Neuronal stem cell (in vitro differentiated cells): ENCODE results near the gene LILRB3.

Experiments used
- DNase-seq: peaks from one replicate; pipeline ENCODE4 v3.0.0-alpha.2; 2013; ENCODE audit warnings: low spot score
- H2AFZ ChIP-seq: one replicate; pipeline ENCODE4 v1.6.1; 2013; ENCODE audit warnings: mild to moderate bottlenecking, low read length, inconsistent platforms
- H2AK5ac ChIP-seq: 2 replicates; pipeline ENCODE4 v1.6.1; 2013; ENCODE audit warnings: low read depth, mild to moderate bottlenecking, inconsistent platforms, low read length, moderate library complexity, mixed read lengths
- H2BK120ac ChIP-seq: 2 replicates; pipeline ENCODE4 v1.6.1; 2013; ENCODE audit warnings: low read depth, mild to moderate bottlenecking, inconsistent platforms, low read length, moderate library complexity, mixed read lengths
- H2BK12ac ChIP-seq: one replicate; pipeline ENCODE4 v1.6.1; 2013; ENCODE audit warnings: low read length, inconsistent platforms
- H2BK15ac ChIP-seq: 2 replicates; pipeline ENCODE4 v1.6.1; 2013; ENCODE audit warnings: mild to moderate bottlenecking, low read length, inconsistent platforms, mixed read lengths
- H2BK5ac ChIP-seq: one replicate; pipeline ENCODE4 v1.6.1; 2013; ENCODE audit warnings: inconsistent platforms, mild to moderate bottlenecking, low read length, moderate library complexity
- H3K14ac ChIP-seq: one replicate; pipeline ENCODE4 v1.6.1; 2013; ENCODE audit warnings: low read length, inconsistent platforms
- H3K18ac ChIP-seq: 2 replicates; pipeline ENCODE4 v1.6.1; 2013; ENCODE audit warnings: low read length, inconsistent platforms
- H3K23ac ChIP-seq: 2 replicates; pipeline ENCODE4 v1.6.1; 2013; ENCODE audit warnings: low read depth, mild to moderate bottlenecking, mixed read lengths, low read length, inconsistent platforms; ENCODE audit not compliant: poor library complexity
- H3K27ac ChIP-seq: replicated peaks from 3 replicates; pipeline ENCODE4 v1.5.1; 2013; ENCODE audit warnings: low read length, inconsistent platforms
- H3K27me3 ChIP-seq, 3 experiments: 2 replicates each; pipeline ENCODE4 v1.6.1; 2013; ENCODE audit warnings: low read length in 3 of 3, mild to moderate bottlenecking in 2 of 3, inconsistent platforms in 1 of 3, low read depth in 1 of 3, mixed read lengths in 1 of 3, moderate library complexity in 1 of 3; ENCODE audit not compliant: control insufficient read depth in 3 of 3, insufficient read depth in 3 of 3
- H3K36me3 ChIP-seq, 2 donors: replicated peaks in 1 of 2; 2 replicates each; pipeline ENCODE4 v1.6.1; 2013; ENCODE audit warnings: low read length in 2 of 2; ENCODE audit not compliant: control insufficient read depth in 2 of 2, insufficient read depth in 2 of 2
- H3K4ac ChIP-seq: 2 replicates; pipeline ENCODE4 v1.6.1; 2013; ENCODE audit warnings: inconsistent platforms, mild to moderate bottlenecking, low read length, moderate library complexity
- H3K4me1 ChIP-seq, 2 donors: 1 replicate in 1 of 2; 2 replicates in 1 of 2; pipeline ENCODE4 v1.6.1; 2013; ENCODE audit warnings: low read length in 2 of 2, low read depth in 1 of 2; ENCODE audit not compliant: control insufficient read depth in 2 of 2, insufficient read depth in 1 of 2
- H3K4me2 ChIP-seq: one replicate; pipeline ENCODE4 v1.6.1; 2013; ENCODE audit warnings: mild to moderate bottlenecking, low read length, inconsistent platforms; ENCODE audit not compliant: insufficient read depth, poor library complexity, severe bottlenecking
- H3K4me3 ChIP-seq, 2 donors: 2 replicates each; pipeline ENCODE4 v1.5.1; 2013; ENCODE audit warnings: low read length in 2 of 2, mild to moderate bottlenecking in 2 of 2, inconsistent platforms in 1 of 2, moderate library complexity in 1 of 2
- H3K79me1 ChIP-seq: one replicate; pipeline ENCODE4 v1.6.1; 2013; ENCODE audit warnings: low read depth, mild to moderate bottlenecking, inconsistent platforms, low read length, moderate library complexity
- H3K9ac ChIP-seq: one replicate; pipeline ENCODE4 v1.6.1; 2013; ENCODE audit warnings: mild to moderate bottlenecking, low read depth, low read length, inconsistent platforms; ENCODE audit not compliant: poor library complexity
- H3K9me3 ChIP-seq, 2 donors: replicated peaks in 1 of 2; 2 replicates each; pipeline versions ENCODE3 to v1.6.1; 2013; ENCODE audit warnings: low read length in 2 of 2, mild to moderate bottlenecking in 2 of 2, inconsistent platforms in 1 of 2, low read depth in 1 of 2, mixed read lengths in 1 of 2, moderate library complexity in 1 of 2; ENCODE audit not compliant: control insufficient read depth in 2 of 2, insufficient read depth in 1 of 2
- H4K8ac ChIP-seq: one replicate; pipeline ENCODE4 v1.6.1; 2013; ENCODE audit warnings: low read depth, mild to moderate bottlenecking, inconsistent platforms, low read length, moderate library complexity
- H4K91ac ChIP-seq: one replicate; pipeline ENCODE4 v1.6.1; 2013; ENCODE audit warnings: low read length, low read depth, mild to moderate bottlenecking, inconsistent platforms; ENCODE audit not compliant: poor library complexity
- WGBS, 2 donors: extraction: QIAGEN DNeasy Blood & Tissue Kit; methylation state at CpG; one replicate each; pipeline ENCODE4 v1.1.7; 2013; ENCODE audit warnings: missing lambda C conversion rate in 2 of 2, mixed read lengths in 1 of 2; ENCODE audit not compliant: insufficient read length in 2 of 2, insufficient replicate concordance in 1 of 2; ENCODE audit errors: extremely low coverage in 2 of 2; 5-methylcytosine and 5-hydroxymethylcytosine counted together

Gene LILRB3

GRCh38 chr19:54204767-54205468, 17.9 kb downstream of the LILRB3 start:
- no peak overlapping the region for H2BK12ac ChIP-seq
- H3K14ac ChIP-seq, result no peak overlapping the region
- H4K8ac ChIP-seq, result no peak overlapping the region
- peaks cover 66 to 75% of the 10 kb centered on the region in 2 donors for H3K36me3 ChIP-seq
- H3K4me3 ChIP-seq, result no peak overlapping the region
- H2BK120ac ChIP-seq, result no peak overlapping the region
- H3K27me3 ChIP-seq, result no peaks in the 10 kb centered on the region
- H2BK5ac ChIP-seq, result no peak overlapping the region
- no peak for DNase-seq
- no peak overlapping the region for H3K4me2 ChIP-seq
- no peak overlapping the region for H3K9ac ChIP-seq
- H3K9me3 ChIP-seq, result no peaks in the 10 kb centered on the region
- no peak overlapping the region for H3K27ac ChIP-seq
- H3K4me1 ChIP-seq, result peaks cover 19 to 20% of the 10 kb centered on the region in 2 donors
- H3K4ac ChIP-seq, result no peak overlapping the region
- no peak overlapping the region for H2BK15ac ChIP-seq
- H3K23ac ChIP-seq, result no peak overlapping the region
- H3K18ac ChIP-seq, result no peak overlapping the region
- H2AFZ ChIP-seq, result no peak overlapping the region
- WGBS, 2 donors, result no CpG with 5 or more reads among the region's 4 CpGs
- H4K91ac ChIP-seq, result no peak overlapping the region
- peaks cover 22% of the 10 kb centered on the region for H3K79me1 ChIP-seq
- H2AK5ac ChIP-seq, result no peak overlapping the region

DNA sequence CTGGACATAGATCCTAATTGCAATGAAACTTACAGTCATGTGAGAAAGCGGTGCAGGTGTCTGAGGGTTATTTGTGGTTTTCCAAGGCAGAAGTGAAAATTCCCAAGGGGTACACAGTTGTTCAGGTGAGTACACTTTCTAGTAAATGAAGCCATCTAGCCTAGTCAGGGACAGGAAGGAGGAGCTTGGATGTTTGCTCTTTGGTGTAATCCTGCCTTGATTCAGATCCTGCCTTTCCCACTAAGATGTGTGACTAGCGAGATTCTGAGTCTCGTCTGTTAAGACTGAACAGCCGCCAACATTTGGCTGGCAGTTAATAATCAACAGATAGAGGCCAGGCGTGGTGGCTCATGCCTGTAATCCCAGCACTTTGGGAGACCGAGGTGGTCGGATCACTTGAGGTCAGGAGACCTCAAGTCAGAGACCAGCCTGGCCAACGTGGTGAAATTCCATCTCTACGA, 19.6 kb downstream of the LILRB3 start:
- Histone ChIP-seq H2BK12ac (no peak overlapping the region), H3K79me1 (peaks cover 17% of the 10 kb centered on the region), H2BK120ac (no peak overlapping the region), H3K4me2 (no peak overlapping the region), H3K23ac (no peak overlapping the region), H3K4ac (no peak overlapping the region), H3K9ac (peak overlapping the region; percentile 2), H3K9me3 (no peaks in the 10 kb centered on the region), H4K8ac (no peak overlapping the region), H2AK5ac (no peak overlapping the region), H3K4me1 (peaks cover 19 to 20% of the 10 kb centered on the region in 2 donors), H3K27me3 (no peaks in the 10 kb centered on the region), H3K4me3 (no peak overlapping the region), H4K91ac (no peak overlapping the region), H3K14ac (no peak overlapping the region), H3K18ac (no peak overlapping the region), H2AFZ (no peak overlapping the region), H3K27ac (no peak overlapping the region), H3K36me3 (peaks cover 59 to 75% of the 10 kb centered on the region in 2 donors), H2BK15ac (no peak overlapping the region), H2BK5ac (no peak overlapping the region)
- WGBS, 2 donors, result no CpG with 5 or more reads among the region's 9 CpGs
- no peak for DNase-seq

- no peak overlapping the region for H3K4me2 ChIP-seq
- H2BK5ac ChIP-seq, result no peak overlapping the region
- H4K8ac ChIP-seq, result no peak overlapping the region
- no peak for DNase-seq
- H2BK12ac ChIP-seq, result no peak overlapping the region
- H2BK15ac ChIP-seq, result no peak overlapping the region
- no peak overlapping the region for H2AK5ac ChIP-seq
- peaks cover 19 to 20% of the 10 kb centered on the region in 2 donors for H3K4me1 ChIP-seq
- H3K4me3 ChIP-seq, result peak overlapping the region in 1 of 2 donors; percentile 72
- no peak overlapping the region for H3K9ac ChIP-seq
- no peak overlapping the region for H3K23ac ChIP-seq
- H3K4ac ChIP-seq, result no peak overlapping the region
- H4K91ac ChIP-seq, result no peak overlapping the region
- peaks cover 14% of the 10 kb centered on the region for H3K79me1 ChIP-seq
- peaks cover 50 to 71% of the 10 kb centered on the region in 2 donors for H3K36me3 ChIP-seq
- no peak overlapping the region for H3K27ac ChIP-seq
- H2AFZ ChIP-seq, result no peak overlapping the region
- WGBS, 2 donors, result no CpG with 5 or more reads among the region's 13 CpGs
- H3K14ac ChIP-seq, result no peak overlapping the region
- H3K9me3 ChIP-seq, result no peaks in the 10 kb centered on the region
- no peak overlapping the region for H2BK120ac ChIP-seq
- no peak overlapping the region for H3K18ac ChIP-seq
- H3K27me3 ChIP-seq, result no peaks in the 10 kb centered on the region
Measured at GRCh38 chr19:54201980-54202379, 20.8 kb downstream of the LILRB3 start.

DNA sequence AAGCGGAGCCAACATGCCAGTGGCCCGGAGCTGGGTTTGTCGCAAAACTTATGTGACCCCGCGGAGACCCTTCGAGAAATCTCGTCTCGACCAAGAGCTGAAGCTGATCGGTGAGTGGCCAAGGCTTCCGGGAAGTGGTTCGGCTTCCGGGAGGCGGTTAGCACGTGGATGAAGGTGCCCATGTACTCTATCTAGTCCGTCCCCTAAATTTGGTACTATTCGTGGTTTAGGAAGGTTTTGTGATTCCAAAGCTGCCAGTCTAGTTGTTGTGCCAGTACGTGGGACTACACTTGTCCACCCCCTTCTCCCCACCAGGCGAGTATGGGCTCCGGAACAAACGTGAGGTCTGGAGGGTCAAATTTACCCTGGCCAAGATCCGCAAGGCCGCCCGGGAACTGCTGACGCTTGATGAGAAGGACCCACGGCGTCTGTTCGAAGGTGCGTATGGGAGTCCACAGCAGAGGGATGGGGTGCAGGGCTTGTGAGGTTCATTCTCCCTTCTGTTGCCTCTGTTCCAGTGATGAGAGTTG, 21.6 kb downstream of the LILRB3 start:
- no peak overlapping the region for H2AK5ac ChIP-seq
- H3K14ac ChIP-seq, result no peak overlapping the region
- WGBS, 2 donors, result no CpG with 5 or more reads among the region's 28 CpGs
- peaks cover 18 to 19% of the 10 kb centered on the region in 2 donors for H3K4me1 ChIP-seq
- no peak overlapping the region for H3K4ac ChIP-seq
- no peak overlapping the region for H3K27ac ChIP-seq
- DNase-seq, result no peak
- peak overlapping the region; percentile 33 for H3K18ac ChIP-seq
- H3K9me3 ChIP-seq, result no peaks in the 10 kb centered on the region
- peak overlapping the region; percentile 87 for H2AFZ ChIP-seq
- peak overlapping the region; percentile 76 for H3K23ac ChIP-seq
- no peak overlapping the region for H2BK120ac ChIP-seq
- H2BK15ac ChIP-seq, result no peak overlapping the region
- H3K4me2 ChIP-seq, result peak overlapping the region; percentile 72
- peaks cover 8% of the 10 kb centered on the region for H3K79me1 ChIP-seq
- no peak overlapping the region for H2BK5ac ChIP-seq
- H3K9ac ChIP-seq, result peak overlapping the region; percentile 89
- H4K91ac ChIP-seq, result no peak overlapping the region
- peak overlapping the region; percentile 72 to 94 for H3K4me3 ChIP-seq
- H4K8ac ChIP-seq, result no peak overlapping the region
- no peaks in the 10 kb centered on the region for H3K27me3 ChIP-seq
- no peak overlapping the region for H2BK12ac ChIP-seq
- H3K36me3 ChIP-seq, result peaks cover 42 to 69% of the 10 kb centered on the region in 2 donors
